ENCODE measurements around the gene SLC2A6. TPM values are rescaled to one million over a fixed set of nuclear protein-coding genes. Genes with fewer than 3 reads are reported as not detected.

Gene SLC2A6
- total RNA-seq, 1 experiment from 2014 or later, result 18.7 TPM

DNA sequence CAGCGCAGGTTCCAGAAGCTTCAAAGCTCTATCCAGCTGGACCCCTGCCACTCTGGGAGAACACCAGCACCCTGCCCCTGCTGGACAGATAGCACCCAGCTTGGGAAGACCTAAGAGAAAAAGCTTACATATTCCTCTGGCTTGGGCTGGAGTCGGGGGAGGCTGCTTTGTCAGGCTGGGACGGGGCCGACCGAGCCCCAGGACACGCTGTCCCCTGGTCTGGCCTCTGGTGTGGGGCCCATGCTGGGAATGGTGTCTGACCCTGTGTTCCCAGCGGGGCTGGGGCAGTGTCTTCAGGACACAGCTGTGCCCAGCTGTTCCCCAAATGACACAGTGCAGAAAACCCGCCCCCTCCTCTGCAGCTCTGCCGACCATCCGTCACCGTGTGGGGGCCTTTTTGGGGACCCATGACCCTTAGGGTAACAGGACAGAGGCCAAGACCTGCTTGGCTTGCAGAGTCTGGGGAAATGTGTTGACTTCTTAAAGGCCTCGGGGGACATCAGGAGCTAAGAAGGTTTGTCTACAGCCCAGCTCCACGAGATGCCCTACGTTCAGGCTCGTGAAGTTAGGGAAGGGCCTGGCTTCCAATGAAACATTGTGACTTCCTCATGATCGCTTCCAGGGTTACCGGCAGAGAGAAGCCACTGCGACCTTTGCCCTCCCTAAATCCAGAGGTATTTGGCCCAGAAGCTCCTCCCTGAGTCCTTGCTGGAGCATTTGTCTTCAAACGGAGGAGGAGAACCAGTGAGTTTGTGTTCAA is 20.4 kb upstream of the SLC2A6 start:
- Histone ChIP-seq H4K8ac (replicated peaks; ENCODE audit: insufficient read length, low read depth, low read length) (no peak overlapping the region), H3K9me3 (ENCODE audit: control insufficient read depth, low read depth, low read length) (no peaks in the 10 kb centered on the region), H4K20me1 (ENCODE audit: control insufficient read depth, insufficient read depth, insufficient read length) (no peaks in the 10 kb centered on the region), H2BK12ac (ENCODE audit: insufficient read length, low read depth, low read length) (no peak overlapping the region), H2AK5ac (ENCODE audit: insufficient read length, low read length) (no peak overlapping the region), H2BK120ac (ENCODE audit: low read depth, low read length, poor library complexity, severe bottlenecking) (no peak overlapping the region), H3K56ac (ENCODE audit: insufficient read length, low read depth, low read length) (no peak overlapping the region), H3K18ac (ENCODE audit: insufficient read length, low read depth, low read length) (no peak overlapping the region), H3K9ac (ENCODE audit: extremely low read depth, insufficient read length, low read length) (no peak overlapping the region), H4K5ac (ENCODE audit: insufficient read length, low read depth, low read length) (no peak overlapping the region), H3K79me1 (ENCODE audit: insufficient read depth, low read depth, low read length, poor library complexity, severe bottlenecking) (no peaks in the 10 kb centered on the region), H3K4me2 (ENCODE audit: insufficient read depth, insufficient read length, low read length) (no peak overlapping the region), H3K23ac (ENCODE audit: insufficient read length, low read depth, low read length) (no peak overlapping the region), H4K91ac (ENCODE audit: insufficient read length, low read depth, low read length) (no peak overlapping the region), H3K23me2 (ENCODE audit: insufficient read length, low read depth, low read length, poor library complexity, severe bottlenecking) (no peaks in the 10 kb centered on the region), H2BK15ac (ENCODE audit: low read depth, low read length) (no peak overlapping the region), H2BK20ac (ENCODE audit: low read depth, low read length, poor library complexity, severe bottlenecking) (no peak overlapping the region), H3K27ac (ENCODE audit: insufficient read length, low read depth, low read length) (no peak overlapping the region), H2AFZ (ENCODE audit: low read length) (no peak overlapping the region), H3K4me1 (ENCODE audit: insufficient read depth, low read length) (no peaks in the 10 kb centered on the region), H2BK5ac (ENCODE audit: insufficient read length, low read length) (no peak overlapping the region), H3K27me3 (ENCODE audit: insufficient read depth, low read length) (no peaks in the 10 kb centered on the region), H3K79me2 (ENCODE audit: insufficient read depth, low read length) (no peaks in the 10 kb centered on the region), H3T11ph (ENCODE audit: low read length) (no peak overlapping the region), H3K4ac (ENCODE audit: low read depth, low read length) (no peak overlapping the region), H3K14ac (ENCODE audit: insufficient read depth, low read length) (no peak overlapping the region; the same call in 1 of the 2 replicates)
- peaks cover 0 to 14% (median 4%) of the 10 kb centered on the region in 3 experiments; a peak in 5 of 7 replicates for H3K36me3 Mint-ChIP-seq (ENCODE audit: insufficient read depth in 1 of 3, low read depth in 3 of 3)
- peaks cover 26% of the 10 kb centered on the region for H3K27me3 Mint-ChIP-seq (ENCODE audit: low read depth)
- no CpG with 5 or more reads among the region's 19 CpGs for WGBS (ENCODE audit: extremely low coverage, insufficient read length, low lambda C conversion rate)
- no peak overlapping the region for H3K4me3 Mint-ChIP-seq
- no peaks in the 10 kb centered on the region for H3K4me1 Mint-ChIP-seq
- H3K27ac Mint-ChIP-seq, result no peak overlapping the region
- H3K9me3 Mint-ChIP-seq, result peaks cover 19% of the 10 kb centered on the region in 2 experiments
- TF ChIP-seq, protein P1, sequence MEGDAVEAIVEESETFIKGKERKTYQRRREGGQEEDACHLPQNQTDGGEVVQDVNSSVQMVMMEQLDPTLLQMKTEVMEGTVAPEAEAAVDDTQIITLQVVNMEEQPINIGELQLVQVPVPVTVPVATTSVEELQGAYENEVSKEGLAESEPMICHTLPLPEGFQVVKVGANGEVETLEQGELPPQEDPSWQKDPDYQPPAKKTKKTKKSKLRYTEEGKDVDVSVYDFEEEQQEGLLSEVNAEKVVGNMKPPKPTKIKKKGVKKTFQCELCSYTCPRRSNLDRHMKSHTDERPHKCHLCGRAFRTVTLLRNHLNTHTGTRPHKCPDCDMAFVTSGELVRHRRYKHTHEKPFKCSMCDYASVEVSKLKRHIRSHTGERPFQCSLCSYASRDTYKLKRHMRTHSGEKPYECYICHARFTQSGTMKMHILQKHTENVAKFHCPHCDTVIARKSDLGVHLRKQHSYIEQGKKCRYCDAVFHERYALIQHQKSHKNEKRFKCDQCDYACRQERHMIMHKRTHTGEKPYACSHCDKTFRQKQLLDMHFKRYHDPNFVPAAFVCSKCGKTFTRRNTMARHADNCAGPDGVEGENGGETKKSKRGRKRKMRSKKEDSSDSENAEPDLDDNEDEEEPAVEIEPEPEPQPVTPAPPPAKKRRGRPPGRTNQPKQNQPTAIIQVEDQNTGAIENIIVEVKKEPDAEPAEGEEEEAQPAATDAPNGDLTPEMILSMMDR (conservative IDR thresholded peaks at IDR 0.05), result no peak
- no peak for DNase-seq
